GM12892 (cell line): Measurements from ENCODE around the gene ARL3.

ENCODE experiments used
- POLR2A ChIP-seq: IDR thresholded peaks from 2 replicates; pipeline ENCODE4 v1.6.1; 2011; ENCODE audit warnings: low read depth, low read length, control low read depth
- POLR2AphosphoS5 ChIP-seq: IDR thresholded peaks from 2 replicates; pipeline ENCODE4 v1.6.1; 2011; ENCODE audit warnings: low read depth, low read length, control low read depth
- TAF1 ChIP-seq: IDR thresholded peaks from 2 replicates; pipeline ENCODE4 v1.6.1; 2011; ENCODE audit warnings: low read depth, mild to moderate bottlenecking, control low read depth, low read length, borderline replicate concordance

DNA sequence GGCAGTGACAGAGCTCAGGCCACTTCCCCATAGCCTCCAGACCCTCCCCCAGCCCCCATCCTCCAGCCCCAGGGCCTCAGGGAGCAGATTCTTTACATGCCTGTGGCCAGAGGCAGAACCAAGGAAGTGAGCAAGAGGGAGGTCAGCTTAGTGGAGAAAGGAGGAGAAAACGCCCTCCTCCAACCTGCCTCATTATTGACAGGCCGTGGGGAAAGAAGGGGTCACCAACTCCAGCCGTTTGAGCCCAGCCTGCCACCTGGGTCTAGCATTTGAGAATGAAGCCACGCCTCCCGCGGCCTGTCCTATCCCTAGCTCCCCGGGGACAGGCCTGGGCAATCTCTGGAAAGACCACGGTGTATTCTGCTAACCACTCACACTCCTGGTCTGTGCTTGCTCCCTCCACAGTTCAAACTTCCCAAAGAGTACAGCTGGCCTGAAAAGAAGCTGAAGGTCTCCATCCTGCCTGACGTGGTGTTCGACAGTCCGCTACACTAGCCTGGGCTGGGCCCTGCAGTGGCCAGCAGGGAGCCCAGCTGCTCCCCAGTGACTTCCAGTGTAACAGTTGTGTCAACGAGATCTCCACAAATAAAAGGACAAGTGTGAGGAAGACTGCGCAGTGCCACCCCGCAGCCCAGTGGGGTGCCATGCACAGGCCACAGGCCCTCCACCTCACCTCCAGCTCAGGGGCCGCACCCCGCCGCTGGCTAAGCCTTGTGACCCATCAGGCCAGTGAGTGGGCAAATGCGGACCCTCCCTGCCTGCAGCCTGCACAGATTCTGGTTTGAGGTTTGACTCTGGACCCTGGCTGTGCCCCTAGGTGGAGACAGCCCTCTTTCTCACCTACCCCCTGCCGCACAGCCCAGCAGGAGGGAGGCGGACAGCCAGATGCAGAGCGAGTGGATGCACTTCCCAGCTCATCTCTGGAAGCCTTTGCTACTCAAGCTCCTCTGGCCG lies 84.3 kb downstream of the ARL3 start:
- no peak for TF ChIP-seq POLR2A
- TF ChIP-seq POLR2AphosphoS5 = no peak
- TF ChIP-seq TAF1 = no peak
